GM19328 (cell line): ENCODE measurements around the gene GRIK5.
"Not testable (repeated sequence)": the region's sequence is repeated elsewhere in the genome, so short reads cannot be mapped to it uniquely, and the experiment has no call there.

Experiments used
- ATAC-seq: cut with Tn5 transposase; IDR thresholded peaks from one replicate; pipeline ENCODE4 v1.9.1; 2021; ENCODE audit warnings: mild to moderate bottlenecking, moderate library complexity; ENCODE audit not compliant: unreplicated experiment

The GRIK5 gene

DNA sequence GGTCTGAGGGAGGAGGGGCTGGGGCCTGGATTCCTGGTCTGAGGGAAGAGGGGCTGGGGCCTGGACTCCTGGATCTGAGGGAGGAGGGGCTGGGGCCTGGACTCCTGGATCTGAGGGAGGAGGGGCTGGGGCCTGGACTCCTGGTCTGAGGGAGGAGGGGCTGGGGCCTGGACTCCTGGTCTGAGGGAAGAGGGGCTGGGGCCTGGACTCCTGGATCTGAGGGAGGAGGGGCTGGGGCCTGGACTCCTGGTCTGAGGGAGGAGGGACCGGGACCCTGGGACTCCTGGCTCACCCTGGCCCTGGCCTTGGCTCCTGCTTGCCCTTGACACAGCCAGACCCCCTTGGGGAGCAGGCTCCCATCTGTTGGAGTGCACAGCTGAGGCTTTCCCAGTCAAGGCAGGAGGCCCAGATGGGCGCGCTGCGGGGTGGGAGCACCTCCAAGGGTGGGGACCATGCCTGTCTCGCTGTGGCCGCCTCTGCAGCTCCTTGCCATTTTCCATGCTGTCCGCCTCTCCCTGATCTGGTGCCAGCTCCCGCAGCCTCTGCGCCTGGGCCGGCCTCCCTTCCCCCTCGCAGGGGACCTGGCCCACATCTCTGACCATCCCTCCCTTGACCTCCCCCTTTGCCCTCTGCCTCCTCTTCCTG, 78.0 kb downstream of the GRIK5 start:
- not testable (repeated sequence) for ATAC-seq

DNA sequence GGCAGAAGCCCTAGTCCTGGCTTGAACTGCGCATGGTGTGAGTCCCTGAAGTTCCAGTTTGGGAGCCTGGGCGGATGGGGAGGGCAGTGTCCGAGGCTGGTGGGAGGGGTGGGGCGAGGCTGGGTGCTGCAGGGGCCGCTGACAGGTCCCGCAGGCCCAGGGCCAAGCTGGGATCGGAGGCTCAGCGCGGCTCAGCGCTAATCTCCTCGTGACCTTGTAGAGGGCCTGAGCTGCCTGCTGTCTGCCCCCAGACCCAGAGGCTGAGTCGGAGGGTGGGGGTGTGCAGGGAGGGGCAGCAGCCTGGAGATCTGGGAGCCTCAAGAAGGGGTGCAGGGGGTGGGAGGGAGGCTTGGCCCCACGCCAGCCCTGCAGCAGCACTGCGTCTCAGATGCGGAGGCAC, 79.0 kb downstream of the GRIK5 start:
- no peak for ATAC-seq

DNA sequence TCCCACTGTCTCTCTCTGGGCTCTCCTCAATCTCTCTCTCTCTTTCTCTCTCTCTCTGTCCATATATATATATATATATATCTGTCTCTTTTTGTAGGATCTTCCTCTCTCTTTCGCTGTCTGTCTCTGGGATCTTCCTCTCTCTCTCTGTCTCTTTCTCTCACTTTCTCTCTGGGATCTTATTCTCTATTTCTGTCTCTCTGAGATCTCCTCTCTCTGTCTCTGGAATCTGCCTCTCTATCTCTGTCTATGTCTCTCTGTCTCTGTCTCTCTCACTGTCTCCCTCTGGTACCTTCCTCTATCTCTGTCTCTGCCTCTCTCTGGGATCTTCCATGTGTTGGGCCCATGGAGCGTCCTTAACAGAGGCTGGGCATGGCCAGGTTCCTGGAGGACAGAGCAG, 79.4 kb downstream of the GRIK5 start:
- ATAC-seq, result no peak

DNA sequence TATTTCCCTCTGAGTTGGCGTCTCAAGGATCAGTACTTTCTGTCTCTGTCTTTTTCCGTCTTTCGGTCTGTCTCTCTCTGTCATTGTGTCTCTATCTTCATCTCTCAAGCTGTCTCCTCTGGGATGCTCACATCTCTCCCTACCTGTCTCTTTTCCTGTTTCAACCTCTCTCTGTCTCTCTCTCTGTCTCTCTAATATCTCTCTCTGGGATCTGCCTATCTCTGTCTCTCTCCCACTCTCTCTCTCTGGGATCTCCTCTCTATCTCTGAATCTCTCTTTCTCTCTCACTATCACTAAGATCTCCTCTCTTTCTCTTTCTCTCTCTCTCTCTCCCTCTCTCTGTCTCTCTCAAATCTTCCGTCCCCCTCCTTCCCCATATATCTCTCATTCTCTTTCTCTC, 80.0 kb downstream of the GRIK5 start:
- ATAC-seq, result no peak

DNA sequence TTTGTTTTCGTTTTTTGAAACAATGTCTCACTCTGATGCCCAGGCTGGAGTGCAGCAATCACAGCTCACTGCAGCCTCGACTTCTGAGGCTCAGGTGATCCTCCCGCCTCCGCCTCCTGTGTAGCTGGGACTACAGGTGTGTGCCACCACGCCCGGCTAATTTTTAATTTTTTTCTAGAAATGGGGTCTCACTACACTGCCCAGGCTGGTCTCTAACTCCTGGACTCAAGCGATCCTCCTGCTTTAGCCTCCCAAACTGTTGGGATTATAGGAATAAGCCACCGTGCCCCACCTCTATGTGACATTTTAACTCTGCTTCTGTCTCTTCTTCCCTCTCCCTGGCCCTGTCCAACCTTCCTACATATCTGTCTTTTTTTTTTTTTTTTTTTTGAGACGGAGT, 81.1 kb downstream of the GRIK5 start:
- no peak for ATAC-seq

DNA sequence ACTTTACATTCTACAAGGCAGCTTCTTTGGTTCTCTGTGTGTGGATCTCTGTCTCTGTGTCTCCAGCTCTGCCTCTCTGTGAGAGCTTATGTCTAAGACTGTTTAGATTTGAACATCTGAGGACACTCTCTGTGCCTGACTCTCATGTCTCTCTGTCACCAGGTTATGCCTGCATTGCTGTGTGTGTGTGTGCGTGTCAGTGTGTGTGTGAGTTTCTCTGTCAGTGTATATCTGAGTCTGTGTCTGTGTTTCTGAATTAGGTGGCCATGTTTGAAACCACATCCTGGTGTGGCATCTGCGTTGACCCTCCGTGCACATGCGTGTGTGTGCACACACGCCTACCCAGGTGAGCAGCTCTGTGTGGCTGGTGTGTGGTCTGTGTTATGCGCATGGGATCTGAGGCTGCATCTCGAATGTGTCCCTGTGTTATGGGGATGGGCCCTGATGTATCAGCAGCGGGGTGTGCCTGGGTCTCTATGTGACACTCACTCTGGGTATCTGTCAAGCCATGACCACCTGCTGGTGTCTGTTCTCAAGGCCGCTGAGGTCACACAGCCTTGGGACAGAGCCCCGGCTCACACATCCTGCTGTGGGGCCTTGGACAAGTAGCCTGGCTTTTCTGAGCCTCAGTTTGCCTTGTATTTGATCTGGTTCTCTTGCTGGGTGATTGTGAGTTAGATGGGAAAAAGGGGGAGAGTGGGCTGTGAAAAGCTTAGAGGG, 82.7 kb downstream of the GRIK5 start:
- no peak for ATAC-seq

DNA sequence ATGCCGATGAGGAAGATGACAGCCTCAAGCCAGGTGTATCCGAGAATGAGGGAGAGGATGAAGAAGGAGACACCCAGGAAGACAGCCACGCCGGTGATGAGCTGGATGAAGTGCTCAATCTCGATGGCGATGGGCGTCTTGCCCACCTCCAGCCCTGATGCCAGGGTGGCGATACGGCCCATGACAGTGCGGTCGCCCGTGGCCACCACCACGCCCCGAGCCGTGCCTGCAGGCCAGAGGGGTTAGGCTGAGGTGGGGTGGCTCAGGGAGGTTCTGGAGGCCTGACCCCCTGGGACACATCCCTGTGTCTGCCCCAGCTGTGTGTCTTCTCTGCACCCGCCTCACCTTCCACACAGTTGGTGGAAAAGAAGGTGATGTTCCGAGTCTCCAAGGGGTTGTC, 85.0 kb downstream of the GRIK5 start:
- ATAC-seq, result no peak

DNA sequence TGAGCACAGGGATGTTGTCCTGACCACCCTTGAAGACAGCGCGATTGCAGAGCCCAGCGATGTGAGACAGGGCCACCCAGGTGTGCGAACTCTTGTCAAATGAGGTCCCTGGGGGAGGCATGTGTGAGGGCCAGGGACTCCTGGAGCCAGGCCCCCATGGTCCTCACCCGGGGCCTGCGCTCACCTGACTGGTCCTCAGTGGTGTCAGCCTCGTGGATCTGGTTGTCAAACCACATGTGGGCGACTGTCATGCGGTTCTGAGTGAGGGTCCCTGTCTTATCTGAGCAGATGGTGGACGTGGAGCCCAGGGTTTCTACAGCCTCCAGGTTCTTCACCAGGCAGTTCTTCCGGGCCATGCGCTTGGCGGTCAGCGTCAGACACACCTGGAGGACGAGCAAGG, 88.3 kb downstream of the GRIK5 start:
- no peak for ATAC-seq

DNA sequence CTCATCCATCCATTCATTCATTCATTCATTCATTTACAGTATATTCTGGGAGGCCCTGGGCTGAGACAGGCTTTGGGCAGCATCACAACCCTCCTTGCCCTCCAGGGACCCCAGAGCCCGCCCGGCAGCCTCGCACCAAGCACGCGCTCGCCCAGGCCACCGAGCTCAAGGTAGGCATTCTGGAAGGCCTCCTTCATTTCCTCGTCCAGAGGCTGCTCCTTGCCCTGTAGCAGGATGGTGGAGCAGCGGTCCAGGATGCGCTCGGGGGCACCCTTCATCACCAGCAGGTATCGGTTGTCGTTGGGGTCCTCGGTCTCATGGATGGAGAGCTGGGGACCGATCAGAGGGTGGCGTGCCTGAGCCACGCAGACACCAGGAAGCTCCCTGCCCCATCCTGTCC, 91.5 kb downstream of the GRIK5 start:
- no peak for ATAC-seq

DNA sequence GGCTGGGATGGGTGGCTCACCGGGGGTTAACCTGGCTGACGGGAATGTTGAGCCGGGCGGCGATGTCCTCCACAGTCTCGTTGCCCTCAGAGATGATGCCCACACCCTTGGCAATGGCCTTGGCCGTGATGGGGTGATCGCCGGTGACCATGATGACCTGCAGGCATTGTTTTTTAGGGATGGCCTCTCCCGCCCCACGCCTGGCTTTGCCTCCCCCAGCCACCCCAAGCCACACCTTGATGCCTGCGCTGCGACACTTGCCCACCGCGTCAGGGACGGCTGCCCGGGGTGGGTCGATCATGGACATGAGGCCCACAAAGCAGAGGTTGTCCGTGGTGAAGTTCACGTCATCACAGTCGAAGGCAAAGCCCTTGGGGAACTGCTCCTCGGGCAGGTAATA, 92.1 kb downstream of the GRIK5 start:
- ATAC-seq, result no peak

DNA sequence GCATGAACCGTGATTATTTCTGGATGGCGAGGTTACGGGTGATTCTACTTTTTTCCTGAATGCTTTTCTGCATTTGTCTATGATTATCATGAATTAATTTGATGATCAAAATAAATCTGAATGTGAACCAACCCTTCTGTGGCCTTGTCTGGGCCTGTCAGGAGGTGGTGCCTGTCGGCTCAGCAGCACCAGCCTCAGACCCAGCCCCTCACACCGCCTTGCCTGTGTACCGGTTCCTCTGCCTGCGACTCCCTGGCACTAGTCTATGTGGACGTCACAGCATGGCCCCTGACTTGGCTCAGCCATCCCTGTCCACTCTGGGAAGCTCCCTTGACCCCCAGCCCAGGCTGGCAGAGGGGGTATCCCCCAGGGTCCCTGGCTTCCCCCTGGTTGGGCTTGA, 95.4 kb downstream of the GRIK5 start:
- ATAC-seq, result no peak

DNA sequence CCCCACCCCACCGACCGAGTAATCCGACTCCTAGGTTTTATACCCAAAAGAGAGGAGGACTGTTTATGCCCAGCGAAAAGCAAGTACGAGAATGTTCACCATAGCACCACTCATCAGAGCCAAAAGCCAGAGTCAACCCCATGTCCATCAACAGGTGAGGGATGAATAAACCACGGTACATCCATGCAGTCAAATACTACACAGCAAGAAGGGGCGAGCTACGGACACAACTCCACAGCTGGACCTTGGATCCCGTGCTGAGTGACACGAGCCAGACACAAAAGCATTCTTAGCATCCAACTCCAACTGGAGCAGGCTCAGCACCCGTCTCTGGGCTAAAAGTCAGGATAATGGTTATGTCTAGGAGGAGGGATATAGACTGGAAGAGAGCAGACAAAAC, 98.6 kb downstream of the GRIK5 start:
- no peak for ATAC-seq

DNA sequence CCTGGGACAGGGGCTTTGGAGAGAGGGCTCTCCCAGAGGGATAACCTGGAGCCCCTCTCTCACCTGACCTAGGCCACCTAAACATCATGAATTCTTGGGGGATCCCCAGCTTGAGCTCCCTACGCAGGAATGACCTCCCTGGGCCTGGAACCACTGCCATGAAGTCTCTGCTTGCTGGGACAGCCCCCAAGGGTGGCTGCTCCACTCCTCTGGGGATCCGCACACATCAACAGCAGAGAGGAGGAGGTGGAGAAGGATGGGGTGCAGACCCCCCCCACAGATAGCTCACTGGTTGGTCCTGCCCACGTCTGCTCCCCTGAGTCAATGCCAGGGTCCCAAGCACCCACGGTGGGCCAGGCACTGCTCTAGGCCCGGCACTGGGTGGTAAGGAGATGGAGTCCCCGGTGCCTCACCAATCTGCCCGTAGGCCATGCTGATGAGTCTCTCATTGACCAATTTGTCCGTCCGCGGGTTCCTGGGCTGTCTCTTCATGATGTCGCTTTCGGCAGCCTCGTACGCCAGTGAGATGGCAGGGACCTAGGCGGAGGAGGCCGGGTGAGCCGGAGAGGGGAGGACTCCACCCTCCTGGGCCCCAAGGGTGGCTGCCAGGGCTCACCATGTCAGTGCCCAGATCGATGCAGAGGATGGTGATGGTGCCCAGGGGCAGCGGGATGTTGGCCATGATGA, 100.1 kb downstream of the GRIK5 start:
- no peak for ATAC-seq

DNA sequence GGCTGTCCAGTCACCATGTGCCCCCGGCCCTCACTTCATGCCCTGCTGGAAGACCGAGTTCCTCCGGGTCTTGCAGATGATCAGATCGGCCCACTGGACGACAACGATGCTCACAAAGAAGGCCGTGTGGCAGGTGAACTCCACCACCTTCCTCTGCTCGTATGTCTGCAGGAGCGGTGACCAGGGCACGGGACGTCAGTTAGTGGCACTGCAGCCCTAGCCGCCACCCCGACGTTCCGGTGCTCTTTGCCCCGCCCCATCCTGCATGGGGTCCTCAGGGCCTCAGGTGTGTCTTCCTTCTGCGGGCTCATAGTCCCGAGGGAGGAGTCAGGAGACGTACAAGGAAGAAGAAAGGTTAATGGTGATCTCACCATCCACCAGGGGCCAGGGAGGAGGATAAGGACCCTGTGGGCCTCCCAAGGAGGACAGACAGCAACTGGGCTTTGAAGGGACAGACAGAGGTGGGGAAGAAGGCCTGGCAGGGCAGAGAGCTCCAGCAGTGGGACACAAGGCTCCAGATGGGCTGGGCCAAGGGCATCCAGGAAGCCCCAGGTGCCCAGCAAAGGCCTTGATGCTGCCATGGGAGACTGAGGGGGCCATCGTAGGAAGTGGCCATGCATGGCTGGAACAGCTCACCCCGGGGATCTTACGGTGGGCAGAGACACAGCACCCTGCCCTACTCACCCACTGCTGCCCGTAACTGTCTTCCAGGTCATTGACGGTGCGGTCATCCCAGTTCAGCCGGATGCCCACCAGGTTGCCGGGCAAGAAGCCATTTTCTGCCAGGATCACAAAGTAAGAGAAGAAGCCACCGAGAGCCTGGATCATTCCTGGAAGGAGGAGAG, 101.0 kb downstream of the GRIK5 start:
- ATAC-seq, result no peak

DNA sequence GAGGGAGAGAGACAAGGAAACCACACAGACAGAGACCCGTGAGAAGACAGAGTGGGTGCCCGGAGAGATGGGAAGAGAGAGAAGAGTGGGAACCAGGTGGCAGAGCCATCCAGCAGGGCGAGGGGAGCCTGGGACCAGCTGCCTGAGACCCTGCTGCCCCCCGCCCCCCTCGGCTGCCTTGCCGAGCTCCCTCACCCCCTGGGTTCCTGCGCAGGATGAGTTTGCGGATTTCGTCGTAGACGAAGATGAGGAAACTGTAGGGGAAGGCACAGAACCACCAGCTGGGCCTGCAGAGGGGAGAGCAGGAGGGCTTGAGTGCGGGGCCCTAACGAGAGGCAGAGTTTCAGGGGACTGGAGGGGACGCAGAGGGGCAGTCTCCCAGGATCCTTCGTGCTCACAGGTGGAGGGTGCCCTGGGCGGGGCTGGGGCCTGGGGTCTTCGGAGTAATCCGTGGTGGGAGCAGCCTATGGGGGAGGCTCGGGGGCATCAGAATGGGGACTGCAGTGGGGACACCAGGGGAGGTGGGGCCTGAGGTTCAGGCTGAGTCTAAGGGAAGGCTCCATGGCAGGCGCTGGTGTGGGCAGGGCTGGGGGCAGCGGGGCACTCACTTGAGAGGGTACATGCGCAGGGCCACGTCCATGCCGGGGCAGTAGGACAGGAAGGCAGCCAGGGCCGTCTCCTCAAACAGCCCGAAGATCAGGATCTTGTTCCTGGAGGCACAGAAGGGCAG, 102.8 kb downstream of the GRIK5 start:
- ATAC-seq, result no peak

DNA sequence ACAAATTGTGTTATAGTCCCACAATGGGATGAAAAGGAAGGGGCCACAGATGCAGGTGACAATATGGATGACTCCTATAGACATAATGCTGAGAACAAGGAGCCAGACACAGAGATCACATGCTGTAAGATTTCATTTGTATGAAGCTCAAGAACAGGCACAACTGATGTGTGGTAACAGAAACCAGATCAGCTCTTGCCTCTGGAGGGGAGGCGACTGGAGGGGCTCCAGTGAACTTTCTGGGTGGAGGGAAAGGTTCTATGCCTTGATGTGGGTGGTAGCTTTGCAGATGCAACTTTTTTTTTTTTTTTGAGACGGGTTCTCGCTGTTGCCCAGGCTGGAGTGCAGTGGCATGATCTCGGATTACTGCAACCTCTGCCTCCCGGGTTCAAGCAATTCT, 104.9 kb downstream of the GRIK5 start:
- no peak for ATAC-seq

DNA sequence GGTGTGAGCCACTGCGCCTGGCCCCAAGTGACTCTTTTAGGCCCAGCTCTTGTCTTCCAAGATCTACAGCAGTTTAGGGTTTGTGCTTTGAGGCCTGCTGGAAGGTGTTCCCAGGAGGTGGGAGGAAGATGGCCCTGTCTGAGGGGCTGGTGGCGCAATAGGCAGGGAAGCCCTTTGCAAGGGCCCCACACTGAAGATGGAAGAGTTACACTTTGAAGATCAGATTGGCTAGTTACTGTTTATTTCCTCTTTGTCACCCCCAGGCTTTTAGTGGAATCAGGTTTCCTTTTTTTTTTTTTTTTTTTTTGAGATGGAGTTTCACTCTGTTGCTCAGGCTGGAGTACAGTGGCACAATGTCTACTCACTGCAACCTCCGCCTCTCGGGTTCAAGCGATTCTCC, 109.0 kb downstream of the GRIK5 start:
- ATAC-seq, result no peak

DNA sequence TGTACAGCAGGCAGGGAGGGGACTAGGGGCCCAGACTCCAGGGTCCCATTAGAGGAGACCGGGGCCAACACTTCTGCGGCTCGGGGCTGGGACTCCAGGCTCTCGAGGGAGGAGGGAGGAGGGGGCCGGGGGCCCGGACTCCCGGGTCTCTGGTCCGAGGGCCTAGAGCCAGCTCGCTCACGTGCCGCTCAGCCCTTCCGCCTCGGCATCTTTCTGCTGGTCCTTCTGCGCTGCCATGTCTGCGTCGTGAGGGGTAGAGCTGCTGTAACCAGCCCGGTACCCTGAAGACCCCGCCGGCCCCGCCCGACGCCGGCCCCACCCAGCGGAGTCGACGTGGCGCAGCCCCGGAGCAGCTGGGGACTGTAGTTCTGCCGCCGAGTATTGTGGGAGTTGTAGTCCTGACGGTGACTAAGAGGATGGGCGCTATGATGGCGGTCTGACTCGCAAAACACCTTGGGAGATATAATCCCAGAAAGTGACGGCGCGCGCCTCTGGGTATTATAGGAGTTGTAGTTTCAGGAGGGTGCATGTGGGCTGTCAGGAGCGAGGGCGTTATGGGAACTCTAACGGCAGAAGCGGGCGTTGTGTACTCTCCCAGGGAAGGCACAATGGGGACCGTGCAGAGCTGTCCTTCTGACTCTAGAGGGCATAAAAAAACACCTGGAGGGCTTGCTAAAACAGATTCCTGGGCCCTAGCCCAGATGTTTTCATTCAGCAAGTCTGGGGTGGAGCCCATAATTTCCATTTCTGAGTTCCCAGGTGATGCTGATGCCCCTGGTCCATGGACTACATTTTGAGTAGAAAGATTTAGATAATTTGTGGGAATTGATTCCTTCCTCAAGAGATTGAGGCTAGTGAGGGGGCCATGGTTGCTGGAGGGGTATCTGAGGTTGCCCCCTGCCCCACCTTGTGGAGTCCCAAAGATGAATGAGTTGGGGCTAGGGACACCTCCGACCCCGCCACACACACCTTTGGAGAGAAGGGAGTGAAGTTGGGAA, 110.7 kb downstream of the GRIK5 start, which contains the start of gene RABAC1:
Gene RABAC1 (minus strand): TSS at position 266 of the 998 bp plus-strand sequence. CDS start 29 bp downstream, at position 237.
- ATAC-seq, result peak; percentile 81

DNA sequence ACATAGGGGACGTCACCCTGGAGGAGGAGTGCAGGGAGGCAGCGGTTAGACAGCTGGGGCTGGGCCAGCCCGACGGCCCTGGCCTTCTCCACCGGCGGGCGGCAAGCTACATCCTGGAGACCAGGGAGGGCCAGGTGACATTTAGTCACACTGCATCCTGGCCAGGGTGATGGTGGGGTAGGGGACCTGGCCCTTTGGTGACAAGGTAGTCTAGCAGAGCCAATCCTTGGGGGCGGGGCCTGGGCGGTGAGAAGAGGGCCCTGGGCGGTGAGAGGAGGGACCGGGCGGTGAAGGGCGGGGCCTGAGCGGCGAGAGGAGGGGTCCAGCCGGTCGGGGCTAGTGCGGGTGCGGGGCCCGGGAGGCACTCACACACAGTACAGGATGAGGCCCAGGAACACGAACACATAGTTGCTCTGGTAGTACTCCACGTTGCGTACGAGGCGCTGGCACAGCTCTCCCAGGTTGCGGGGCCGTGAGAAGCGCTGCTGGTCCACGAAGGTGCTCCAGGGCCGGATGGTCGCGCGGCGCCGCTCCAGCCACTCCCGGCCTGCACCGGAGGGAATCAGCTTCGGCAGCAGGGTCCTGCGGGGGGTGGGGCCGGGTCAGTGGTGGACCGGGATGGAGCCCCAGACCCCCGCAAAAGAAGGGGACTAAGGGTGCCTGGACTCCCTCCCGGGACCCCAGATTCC, 111.5 kb downstream of the GRIK5 start:
- peak; percentile 46 for ATAC-seq
